Measurements from ENCODE around the gene ACP3. TPM values are rescaled to one million over a fixed set of nuclear protein-coding genes. Genes with fewer than 3 reads are reported as not detected.

Gene ACP3
- total RNA-seq, 2 donors from 2014 or later = 8.1 to 23.5 TPM

- no peak for DNase-seq
- Histone ChIP-seq H3K27ac (no peak overlapping the region), H3K27me3 (no peaks in the 10 kb centered on the region), H3K4me3 (no peak overlapping the region), H3K9ac (ENCODE audit: low read depth in 2 of 2, low read length in 2 of 2) (no peak overlapping the region), H3K9me3 (no peaks in the 10 kb centered on the region), H3K4me1 (no peaks in the 10 kb centered on the region), H3K36me3 (no peaks in the 10 kb centered on the region)
- no peak for TF ChIP-seq CTCF (IDR thresholded peaks at IDR 0.05)
- intact Hi-C loops (cut with DNase I) = no loop called here
Measured at GRCh38 chr3:132346841-132347736, 29.9 kb downstream of the ACP3 start.

DNA sequence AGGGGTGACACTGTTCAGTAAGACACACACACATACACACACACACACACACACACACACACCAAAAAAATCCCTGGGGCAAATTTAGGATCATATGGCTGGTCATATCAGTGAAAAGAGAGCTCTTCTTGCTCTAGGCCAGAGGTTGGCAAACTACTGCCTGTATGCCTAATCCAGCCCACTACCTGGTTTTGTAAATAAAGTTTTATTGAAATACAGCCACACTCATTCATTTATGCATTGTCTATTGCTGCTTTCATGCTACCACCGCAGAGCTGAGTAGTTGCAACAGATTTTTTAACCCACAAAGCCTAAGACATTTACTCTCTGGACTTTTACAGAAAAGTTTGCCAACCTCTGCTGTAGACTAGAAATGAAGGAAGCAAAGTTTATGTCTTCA, 30.6 kb downstream of the ACP3 start:
- intact Hi-C loops (cut with DNase I) = no loop called here
- no peaks in the 10 kb centered on the region for H3K27me3 ChIP-seq
- no peaks in the 10 kb centered on the region for H3K36me3 ChIP-seq
- TF ChIP-seq CTCF (IDR thresholded peaks at IDR 0.05) = no peak
- H3K9me3 ChIP-seq = no peaks in the 10 kb centered on the region
- no peak overlapping the region for H3K27ac ChIP-seq
- no peak overlapping the region for H3K9ac ChIP-seq (ENCODE audit: low read depth in 2 of 2, low read length in 2 of 2)
- DNase-seq = no peak
- H3K4me1 ChIP-seq = no peaks in the 10 kb centered on the region
- H3K4me3 ChIP-seq = no peak overlapping the region

GRCh38 chr3:132348531-132348930, 31.3 kb downstream of the ACP3 start:
- Histone ChIP-seq H3K27me3 (no peaks in the 10 kb centered on the region), H3K9ac (ENCODE audit: low read depth in 2 of 2, low read length in 2 of 2) (no peak overlapping the region), H3K27ac (no peak overlapping the region), H3K4me3 (no peak overlapping the region), H3K9me3 (no peaks in the 10 kb centered on the region), H3K4me1 (no peaks in the 10 kb centered on the region), H3K36me3 (no peaks in the 10 kb centered on the region)
- intact Hi-C loops (cut with DNase I) = no loop called here
- no peak for DNase-seq
- TF ChIP-seq CTCF (IDR thresholded peaks at IDR 0.05) = no peak

DNA sequence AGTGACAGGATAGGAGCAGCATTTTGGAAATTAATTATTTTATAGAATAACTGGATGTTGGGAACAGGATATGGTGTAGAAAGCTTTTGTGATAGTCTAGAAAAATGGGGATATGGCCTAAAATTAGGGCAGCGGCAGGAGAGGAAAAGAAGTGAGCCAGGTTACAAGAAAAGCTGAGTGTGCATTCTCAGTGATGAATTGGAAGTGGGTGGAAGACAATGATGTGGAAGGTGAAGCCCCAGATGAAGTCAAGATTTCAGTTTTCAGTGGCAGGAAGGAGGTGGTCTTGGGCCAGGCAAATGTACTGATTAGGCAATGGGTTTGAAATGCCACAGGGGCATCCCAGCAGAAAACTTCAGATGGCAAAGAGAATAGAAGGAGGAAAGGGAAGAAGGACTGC, 33.6 kb downstream of the ACP3 start:
- intact Hi-C loops (cut with DNase I) = loop anchor here (2.0 to 10.0 kb wide), 2 partner anchors 48 to 294 kb away; no protein-coding TSS in a partner anchor

GRCh38 chr3:132351222-132351806, 34.1 kb downstream of the ACP3 start:
- no peak overlapping the region for H3K9ac ChIP-seq (ENCODE audit: low read depth in 2 of 2, low read length in 2 of 2)
- no peak for DNase-seq
- H3K27ac ChIP-seq = no peak overlapping the region
- H3K4me3 ChIP-seq = no peak overlapping the region
- no peaks in the 10 kb centered on the region for H3K27me3 ChIP-seq
- TF ChIP-seq CTCF (IDR thresholded peaks at IDR 0.05) = no peak
- H3K4me1 ChIP-seq = no peaks in the 10 kb centered on the region
- no peaks in the 10 kb centered on the region for H3K36me3 ChIP-seq
- no peaks in the 10 kb centered on the region for H3K9me3 ChIP-seq
- intact Hi-C loops (cut with DNase I) = loop anchor here (2.0 to 10.0 kb wide), 2 partner anchors 47 to 293 kb away; no protein-coding TSS in a partner anchor

More for the DNA sequence above, 33.6 kb downstream of the ACP3 start:
- Histone ChIP-seq H3K4me1 (no peaks in the 10 kb centered on the region), H3K27ac (no peak overlapping the region), H3K9me3 (no peaks in the 10 kb centered on the region), H3K36me3 (no peaks in the 10 kb centered on the region), H3K9ac (ENCODE audit: low read depth in 2 of 2, low read length in 2 of 2) (no peak overlapping the region), H3K4me3 (no peak overlapping the region), H3K27me3 (no peaks in the 10 kb centered on the region)
- TF ChIP-seq CTCF (IDR thresholded peaks at IDR 0.05) = no peak
- no peak for DNase-seq

Data from colonic mucosa (tissue), 4 donors.